ENCODE data around the gene PPP1R2. TPM values are rescaled to one million over a fixed set of nuclear protein-coding genes. Genes with fewer than 3 reads are reported as not detected.

The PPP1R2 gene
- total RNA-seq, 1 donor: 203 TPM

DNA sequence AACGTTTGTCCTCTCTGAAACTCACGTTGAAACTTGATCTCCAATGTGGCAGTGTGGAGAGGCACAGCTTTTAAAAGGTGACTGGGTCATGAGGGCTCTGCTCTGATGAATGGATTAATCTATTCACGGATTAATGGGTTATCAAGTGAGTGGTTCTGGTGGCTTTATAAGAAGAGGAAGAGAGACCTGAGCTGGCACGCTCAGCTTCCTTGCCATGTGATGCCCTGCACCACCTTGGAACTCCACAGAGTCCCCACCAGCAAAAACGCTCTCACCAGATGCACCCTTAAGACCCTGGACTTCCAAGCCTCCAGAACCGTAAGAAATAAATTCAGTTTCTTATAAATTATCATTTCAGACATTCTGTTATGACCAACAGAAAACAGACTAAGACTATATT lies 2.6 kb downstream of the PPP1R2 start:
- Histone ChIP-seq H3K4me2 (ENCODE audit: insufficient read depth, low read length) (no peak overlapping the region), H3K27me3 (ENCODE audit: insufficient read depth, low read length) (no peaks in the 10 kb centered on the region), H3K27ac (ENCODE audit: low read depth, low read length) (no peak overlapping the region), H4K20me1 (ENCODE audit: insufficient read depth, low read length) (peaks cover 49% of the 10 kb centered on the region), H3K9me3 (ENCODE audit: low read depth, low read length) (no peaks in the 10 kb centered on the region), H3K79me2 (ENCODE audit: insufficient read depth, low read length) (peaks cover 64% of the 10 kb centered on the region), H3K4me1 (ENCODE audit: insufficient read depth, low read length) (peaks cover 21% of the 10 kb centered on the region), H2AFZ (ENCODE audit: low read length) (no peak overlapping the region), H3K36me3 (ENCODE audit: insufficient read depth, low read length) (no peaks in the 10 kb centered on the region), H3K4me3 (ENCODE audit: insufficient read depth, low read length) (no peak overlapping the region)
- TF ChIP-seq, protein P1, sequence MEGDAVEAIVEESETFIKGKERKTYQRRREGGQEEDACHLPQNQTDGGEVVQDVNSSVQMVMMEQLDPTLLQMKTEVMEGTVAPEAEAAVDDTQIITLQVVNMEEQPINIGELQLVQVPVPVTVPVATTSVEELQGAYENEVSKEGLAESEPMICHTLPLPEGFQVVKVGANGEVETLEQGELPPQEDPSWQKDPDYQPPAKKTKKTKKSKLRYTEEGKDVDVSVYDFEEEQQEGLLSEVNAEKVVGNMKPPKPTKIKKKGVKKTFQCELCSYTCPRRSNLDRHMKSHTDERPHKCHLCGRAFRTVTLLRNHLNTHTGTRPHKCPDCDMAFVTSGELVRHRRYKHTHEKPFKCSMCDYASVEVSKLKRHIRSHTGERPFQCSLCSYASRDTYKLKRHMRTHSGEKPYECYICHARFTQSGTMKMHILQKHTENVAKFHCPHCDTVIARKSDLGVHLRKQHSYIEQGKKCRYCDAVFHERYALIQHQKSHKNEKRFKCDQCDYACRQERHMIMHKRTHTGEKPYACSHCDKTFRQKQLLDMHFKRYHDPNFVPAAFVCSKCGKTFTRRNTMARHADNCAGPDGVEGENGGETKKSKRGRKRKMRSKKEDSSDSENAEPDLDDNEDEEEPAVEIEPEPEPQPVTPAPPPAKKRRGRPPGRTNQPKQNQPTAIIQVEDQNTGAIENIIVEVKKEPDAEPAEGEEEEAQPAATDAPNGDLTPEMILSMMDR (IDR thresholded peaks at IDR 0.05; ENCODE audit: extremely low read depth, low read depth, low read length): no peak
- no peak for DNase-seq (ENCODE audit: insufficient read length, low spot score, missing footprints)

DNA sequence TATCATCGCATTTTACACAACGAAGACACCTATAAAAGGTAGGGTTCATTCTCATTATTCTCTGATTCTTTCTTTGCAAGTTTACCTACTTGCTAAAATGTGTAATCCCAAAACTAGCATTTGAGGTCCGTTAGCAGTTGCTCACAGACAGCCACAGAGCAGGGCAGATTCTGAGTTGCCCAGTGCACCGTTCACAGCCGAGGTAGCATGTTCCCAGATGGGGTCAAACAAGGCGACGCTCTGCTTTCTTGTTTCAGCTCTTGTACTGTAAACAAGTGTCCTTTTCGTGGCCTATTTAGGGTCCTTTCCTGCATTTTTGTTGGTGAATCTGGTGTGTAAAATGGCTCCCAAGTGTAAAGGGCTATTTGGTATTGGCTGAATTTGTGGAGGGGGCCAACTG lies 3.1 kb downstream of the PPP1R2 start:
- H4K20me1 ChIP-seq (ENCODE audit: insufficient read depth, low read length): peaks cover 54% of the 10 kb centered on the region
- peaks cover 21% of the 10 kb centered on the region for H3K4me1 ChIP-seq (ENCODE audit: insufficient read depth, low read length)
- DNase-seq (ENCODE audit: insufficient read length, low spot score, missing footprints): no peak
- H3K79me2 ChIP-seq (ENCODE audit: insufficient read depth, low read length): peaks cover 69% of the 10 kb centered on the region
- no peak overlapping the region for H3K4me3 ChIP-seq (ENCODE audit: insufficient read depth, low read length)
- H3K27ac ChIP-seq (ENCODE audit: low read depth, low read length): no peak overlapping the region
- H3K27me3 ChIP-seq (ENCODE audit: insufficient read depth, low read length): no peaks in the 10 kb centered on the region
- no peak overlapping the region for H3K4me2 ChIP-seq (ENCODE audit: insufficient read depth, low read length)
- no peak overlapping the region for H2AFZ ChIP-seq (ENCODE audit: low read length)
- H3K36me3 ChIP-seq (ENCODE audit: insufficient read depth, low read length): no peaks in the 10 kb centered on the region
- no peaks in the 10 kb centered on the region for H3K9me3 ChIP-seq (ENCODE audit: low read depth, low read length)
- TF ChIP-seq, protein P1 (IDR thresholded peaks at IDR 0.05; ENCODE audit: extremely low read depth, low read depth, low read length): no peak

DNA sequence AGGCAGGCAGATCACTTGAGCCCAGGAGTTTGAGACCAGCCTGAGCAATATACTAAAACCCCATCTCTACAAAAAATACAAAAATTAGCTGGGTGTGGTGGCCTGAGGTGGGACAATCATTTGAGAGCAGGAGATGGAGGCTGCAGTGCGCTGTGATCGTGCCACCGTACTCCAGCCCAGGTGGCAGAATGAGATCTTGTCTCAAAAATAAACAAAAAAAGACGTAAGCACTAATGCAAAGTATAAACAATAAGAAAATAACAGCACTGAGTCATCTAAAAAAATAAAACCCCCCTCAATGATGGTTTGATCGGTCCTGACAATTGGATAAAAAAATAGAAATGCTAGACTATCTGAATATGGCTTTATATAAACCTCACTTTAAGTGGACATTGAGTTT lies 3.6 kb downstream of the PPP1R2 start:
- H3K4me1 ChIP-seq (ENCODE audit: insufficient read depth, low read length): peaks cover 18% of the 10 kb centered on the region
- no peaks in the 10 kb centered on the region for H3K36me3 ChIP-seq (ENCODE audit: insufficient read depth, low read length)
- no peak for DNase-seq (ENCODE audit: insufficient read length, low spot score, missing footprints)
- TF ChIP-seq, protein P1 (IDR thresholded peaks at IDR 0.05; ENCODE audit: extremely low read depth, low read depth, low read length): no peak
- peaks cover 59% of the 10 kb centered on the region for H4K20me1 ChIP-seq (ENCODE audit: insufficient read depth, low read length)
- H3K9me3 ChIP-seq (ENCODE audit: low read depth, low read length): no peaks in the 10 kb centered on the region
- no peak overlapping the region for H2AFZ ChIP-seq (ENCODE audit: low read length)
- peaks cover 74% of the 10 kb centered on the region for H3K79me2 ChIP-seq (ENCODE audit: insufficient read depth, low read length)
- H3K27ac ChIP-seq (ENCODE audit: low read depth, low read length): no peak overlapping the region
- no peak overlapping the region for H3K4me3 ChIP-seq (ENCODE audit: insufficient read depth, low read length)
- H3K4me2 ChIP-seq (ENCODE audit: insufficient read depth, low read length): no peak overlapping the region
- no peaks in the 10 kb centered on the region for H3K27me3 ChIP-seq (ENCODE audit: insufficient read depth, low read length)

DNA sequence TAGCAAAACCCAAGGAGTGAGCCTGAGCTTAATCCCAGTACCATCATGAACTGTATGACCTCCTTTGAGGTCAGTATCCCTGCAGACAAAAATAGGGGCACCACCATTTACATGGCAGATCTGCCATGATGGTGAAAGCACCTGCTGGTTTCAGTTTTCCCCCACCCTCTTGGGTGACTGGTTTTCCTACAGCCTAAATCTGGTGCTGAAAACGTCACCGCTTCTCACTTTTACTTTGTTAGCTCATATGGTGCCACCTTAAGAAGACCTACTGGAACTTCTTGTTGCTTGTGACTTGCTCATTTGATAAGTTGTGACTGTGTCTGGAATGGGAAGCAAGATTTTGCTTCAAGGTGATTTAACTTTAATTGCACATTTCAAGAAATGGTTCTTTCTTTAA lies 5.1 kb downstream of the PPP1R2 start:
- H3K27me3 ChIP-seq (ENCODE audit: insufficient read depth, low read length): no peaks in the 10 kb centered on the region
- peaks cover 69% of the 10 kb centered on the region for H4K20me1 ChIP-seq (ENCODE audit: insufficient read depth, low read length)
- H3K79me2 ChIP-seq (ENCODE audit: insufficient read depth, low read length): peaks cover 87% of the 10 kb centered on the region
- TF ChIP-seq, protein P1 (IDR thresholded peaks at IDR 0.05; ENCODE audit: extremely low read depth, low read depth, low read length): no peak
- H3K36me3 ChIP-seq (ENCODE audit: insufficient read depth, low read length): no peaks in the 10 kb centered on the region
- H3K4me3 ChIP-seq (ENCODE audit: insufficient read depth, low read length): no peak overlapping the region
- no peak for DNase-seq (ENCODE audit: insufficient read length, low spot score, missing footprints)
- H3K4me2 ChIP-seq (ENCODE audit: insufficient read depth, low read length): no peak overlapping the region
- no peak overlapping the region for H2AFZ ChIP-seq (ENCODE audit: low read length)
- no peak overlapping the region for H3K27ac ChIP-seq (ENCODE audit: low read depth, low read length)
- no peaks in the 10 kb centered on the region for H3K9me3 ChIP-seq (ENCODE audit: low read depth, low read length)
- peaks cover 9% of the 10 kb centered on the region for H3K4me1 ChIP-seq (ENCODE audit: insufficient read depth, low read length)
